Endothelial cell of umbilical vein (primary cell): Measurements from ENCODE around the gene SLC25A22. TPM values are rescaled to one million over a fixed set of nuclear protein-coding genes. Genes with fewer than 3 reads are reported as not detected.

Source experiments
- BruUV-seq: library from RNA; stranded (reverse); fragments of 400-500 nt; replicated peaks from 2 replicates; lab custom pipeline; 2021; lab: Mats Ljungman, UMichigan
- CTCF ChIA-PET: fragments of 300-600, 350-600 bp; sonication (Branson Sonifier 250); formaldehyde crosslinking; loops from one replicate; lab custom pipeline; 2021; ENCODE audit warnings: antibody characterized with exemption, inconsistent platforms; lab: Charles Lee
- POLR2A ChIA-PET: fragments of 300-600, 350-600 bp; sonication (Branson Sonifier 250); formaldehyde crosslinking; loops from one replicate; lab custom pipeline; 2021; ENCODE audit warnings: antibody characterized with exemption, inconsistent platforms; lab: Charles Lee
- DNase-seq: peaks from one replicate; pipeline ENCODE4 v3.0.0-alpha.2; 2011; ENCODE audit warnings: low read depth, low spot score
- FAIRE-seq: peaks from 2 replicates; lab custom pipeline; 2011; peaks lifted over from hg19 to GRCh38; lab: Jason Lieb, UNC
- H2AFZ ChIP-seq: 2 replicates; pipeline ENCODE4 v1.6.0; 2012; ENCODE audit warnings: low read depth, low read length, control low read depth, inconsistent platforms
- H3K27ac ChIP-seq: 2 replicates; pipeline ENCODE4 v1.5.1; 2011; ENCODE audit warnings: low read depth, mild to moderate bottlenecking, control low read depth, low read length, moderate library complexity; ENCODE audit not compliant: insufficient read depth
- H3K27me3 ChIP-seq, 2 experiments: 2 replicates each; pipeline versions ENCODE4 v1.6.0 to v1.6.1; 2011; ENCODE audit warnings: low read length in 2 of 2, mixed read lengths in 1 of 2; ENCODE audit not compliant: control insufficient read depth in 2 of 2, insufficient read depth in 2 of 2
- H3K36me3 ChIP-seq, 2 experiments: 2 replicates in 1 of 2; 3 replicates in 1 of 2; pipeline ENCODE4 v1.5.1; 2011; ENCODE audit warnings: low read length in 2 of 2, mild to moderate bottlenecking in 1 of 2, moderate library complexity in 1 of 2; ENCODE audit not compliant: control insufficient read depth in 2 of 2, insufficient read depth in 2 of 2; ENCODE audit errors: extremely low read depth in 1 of 2
- H3K4me1 ChIP-seq: 3 replicates; pipeline ENCODE4 v1.5.1; 2011; ENCODE audit warnings: mild to moderate bottlenecking, low read length; ENCODE audit not compliant: control insufficient read depth, insufficient read depth; ENCODE audit errors: extremely low read depth
- H3K4me2 ChIP-seq: 2 replicates; pipeline ENCODE4 v1.6.1; 2011; ENCODE audit warnings: low read length, control low read depth, mixed read lengths; ENCODE audit not compliant: insufficient read depth
- H3K4me3 ChIP-seq, 3 experiments: fragments of 200-600 bp in 1 of 3; sonication (generic), shearing (Covaris generic) in 1 of 3; replicated peaks in 1 of 3; 2 replicates each; pipeline ENCODE4 v1.5.1; 2011 to 2016; ENCODE audit warnings: control low read depth in 3 of 3, low read length in 3 of 3, mild to moderate bottlenecking in 2 of 3, inconsistent platforms in 1 of 3, low read depth in 1 of 3, moderate library complexity in 1 of 3; ENCODE audit not compliant: insufficient read depth in 1 of 3
- H3K79me2 ChIP-seq: 2 replicates; pipeline ENCODE4 v1.6.0; 2012; ENCODE audit warnings: low read length, inconsistent platforms; ENCODE audit not compliant: control insufficient read depth, insufficient read depth
- H3K9ac ChIP-seq: replicated peaks from 2 replicates; pipeline ENCODE3; 2011; ENCODE audit warnings: low read length, control low read depth; ENCODE audit not compliant: insufficient read depth; ENCODE audit errors: extremely low read depth
- H3K9me1 ChIP-seq: replicated peaks from 3 replicates; pipeline ENCODE4 v1.6.0; 2011; ENCODE audit warnings: mild to moderate bottlenecking, low read length; ENCODE audit not compliant: control insufficient read depth, insufficient read depth; ENCODE audit errors: extremely low read depth
- H3K9me3 ChIP-seq: replicated peaks from 2 replicates; pipeline ENCODE4 v1.5.1; 2012; ENCODE audit warnings: low read length, inconsistent platforms; ENCODE audit not compliant: control insufficient read depth, insufficient read depth
- H4K20me1 ChIP-seq: replicated peaks from 2 replicates; pipeline ENCODE3; 2011; ENCODE audit warnings: mild to moderate bottlenecking, low read length; ENCODE audit not compliant: control insufficient read depth, insufficient read depth; ENCODE audit errors: extremely low read depth
- EZH2 ChIP-seq: IDR thresholded peaks from 2 replicates; pipeline ENCODE4 v1.6.1; 2012; ENCODE audit warnings: borderline replicate concordance, low read depth, mild to moderate bottlenecking, moderate library complexity, low read length, inconsistent platforms; ENCODE audit not compliant: severe bottlenecking
- FOS ChIP-seq: IDR thresholded peaks from 2 replicates; pipeline ENCODE4 v1.6.1; 2011; ENCODE audit warnings: mild to moderate bottlenecking, low read length, moderate library complexity, borderline replicate concordance; ENCODE audit not compliant: insufficient read depth
- GATA2 ChIP-seq: IDR thresholded peaks from 2 replicates; pipeline ENCODE4 v1.7.0; 2011; ENCODE audit warnings: low read depth, mild to moderate bottlenecking, moderate library complexity, mixed read lengths, low read length; ENCODE audit not compliant: insufficient read length, insufficient read depth
- JUN ChIP-seq: IDR thresholded peaks from 2 replicates; pipeline ENCODE4 v1.6.1; 2011; ENCODE audit warnings: borderline replicate concordance, low read depth; ENCODE audit not compliant: insufficient read length, insufficient read depth
- POLR2A ChIP-seq: IDR thresholded peaks from 2 replicates; pipeline ENCODE4 v1.6.1; 2012; ENCODE audit warnings: low read depth, mild to moderate bottlenecking, control low read depth, low read length
- dilution Hi-C: fragments of 300-500 bp; cut with MboI; formaldehyde crosslinking; loops from one replicate; pipeline ENCODE4 v1.15.0; 2019; ENCODE audit warnings: low sequenced_read_pairs; ENCODE audit not compliant: extremely low pct_ligation_motif_present
- intact Hi-C: fragments of 100-400 bp; cut with micrococcal nuclease; formaldehyde crosslinking; loops from one replicate; pipeline ENCODE4 v1.10.0; 2022
- polyA plus RNA-seq, 4 experiments: library from polyadenylated mRNA; depleted of rRNA in 3 of 4; stranded (reverse) in 3 of 4; unstranded in 1 of 4; fragments of >200 nt; gene quantifications; 2 replicates each; pipeline versions ENCODE4 v1.2.1 to v1.2.3, GENCODE V29; 2011 to 2012; ENCODE audit warnings: missing spikeins in 1 of 4
- total RNA-seq: library from RNA; stranded (reverse); gene quantifications from 2 replicates; pipeline ENCODE4 v1.2.3, GENCODE V29; 2021
- TF ChIP-seq, protein P1 (sequence below), 2 donors: IDR thresholded peaks; 1 replicate in 1 of 2; 2 replicates in 1 of 2; pipeline ENCODE4 v1.5.1; 2011; ENCODE audit warnings: low read length in 2 of 2, mild to moderate bottlenecking in 2 of 2, moderate library complexity in 2 of 2, control low read depth in 1 of 2, inconsistent platforms in 1 of 2, low read depth in 1 of 2; ENCODE audit not compliant: insufficient read depth in 1 of 2; ENCODE audit errors: extremely low read depth in 1 of 2
- TF ChIP-seq, protein P2 (sequence below): IDR thresholded peaks from 2 replicates; pipeline ENCODE4 v1.6.1; 2011; ENCODE audit not compliant: insufficient read depth, insufficient read length

The SLC25A22 gene
- total and polyA plus RNA-seq, 2 donors (not counting 3 experiments of a cell fraction or from before 2014, with no cell fraction given): 24.5 to 24.9 TPM

DNA sequence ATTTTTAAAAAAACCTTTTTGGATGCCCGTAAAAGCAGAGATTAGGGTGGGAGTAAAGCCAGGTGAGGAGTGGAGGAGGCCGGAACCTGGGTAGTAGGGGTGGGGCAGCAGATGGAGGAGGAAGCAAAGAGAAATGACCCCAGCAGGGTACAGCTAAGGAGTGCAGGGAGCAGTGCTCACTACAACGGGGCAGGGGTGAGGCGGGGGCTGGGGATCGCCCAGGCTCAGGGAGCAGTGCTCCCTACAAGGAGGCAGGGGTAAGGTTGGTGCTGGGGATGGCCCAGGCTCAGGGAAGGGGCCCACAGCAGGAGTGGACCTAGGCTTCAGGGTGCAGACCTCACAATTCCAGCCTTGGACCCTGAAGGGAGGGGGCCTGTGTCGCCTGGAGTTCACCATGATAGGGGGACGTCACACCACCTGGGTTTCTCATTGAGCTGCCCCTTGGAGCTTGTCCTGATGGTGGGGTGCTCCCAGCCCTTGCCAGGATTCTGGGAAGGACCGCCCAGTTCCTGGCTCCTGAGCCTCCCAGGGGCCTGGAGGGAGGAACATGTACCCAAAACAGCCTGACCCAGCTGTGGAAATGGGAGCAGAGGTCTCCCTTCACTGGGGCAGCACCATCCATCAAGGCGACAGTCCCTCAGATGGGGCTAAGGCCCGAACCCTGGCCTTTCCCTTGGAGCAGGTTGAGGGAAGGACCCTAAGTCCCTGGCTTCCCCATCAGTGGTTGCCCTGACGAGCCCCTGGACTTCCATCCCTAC is 17.8 kb upstream of the SLC25A22 start:
- Histone ChIP-seq H3K9me1 (no peaks in the 10 kb centered on the region), H2AFZ (no peak overlapping the region), H3K9me3 (no peaks in the 10 kb centered on the region), H4K20me1 (no peaks in the 10 kb centered on the region), H3K9ac (no peak overlapping the region), H3K4me1 (peaks cover 23% of the 10 kb centered on the region), H3K4me3 (no peak overlapping the region), H3K36me3 (peaks cover 5 to 25% of the 10 kb centered on the region in 2 experiments), H3K27me3 (no peaks in the 10 kb centered on the region), H3K4me2 (no peak overlapping the region), H3K79me2 (peaks cover 27% of the 10 kb centered on the region), H3K27ac (no peak overlapping the region)
- intact Hi-C loops: no loop called here
- POLR2A ChIA-PET: no interaction called here
- no TSS peak for BruUV-seq
- TF ChIP-seq JUN (no peak), EZH2 (no peak), GATA2 (no peak), POLR2A (peak; percentile 17), FOS (no peak)
- TF ChIP-seq, protein P1, sequence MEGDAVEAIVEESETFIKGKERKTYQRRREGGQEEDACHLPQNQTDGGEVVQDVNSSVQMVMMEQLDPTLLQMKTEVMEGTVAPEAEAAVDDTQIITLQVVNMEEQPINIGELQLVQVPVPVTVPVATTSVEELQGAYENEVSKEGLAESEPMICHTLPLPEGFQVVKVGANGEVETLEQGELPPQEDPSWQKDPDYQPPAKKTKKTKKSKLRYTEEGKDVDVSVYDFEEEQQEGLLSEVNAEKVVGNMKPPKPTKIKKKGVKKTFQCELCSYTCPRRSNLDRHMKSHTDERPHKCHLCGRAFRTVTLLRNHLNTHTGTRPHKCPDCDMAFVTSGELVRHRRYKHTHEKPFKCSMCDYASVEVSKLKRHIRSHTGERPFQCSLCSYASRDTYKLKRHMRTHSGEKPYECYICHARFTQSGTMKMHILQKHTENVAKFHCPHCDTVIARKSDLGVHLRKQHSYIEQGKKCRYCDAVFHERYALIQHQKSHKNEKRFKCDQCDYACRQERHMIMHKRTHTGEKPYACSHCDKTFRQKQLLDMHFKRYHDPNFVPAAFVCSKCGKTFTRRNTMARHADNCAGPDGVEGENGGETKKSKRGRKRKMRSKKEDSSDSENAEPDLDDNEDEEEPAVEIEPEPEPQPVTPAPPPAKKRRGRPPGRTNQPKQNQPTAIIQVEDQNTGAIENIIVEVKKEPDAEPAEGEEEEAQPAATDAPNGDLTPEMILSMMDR (IDR thresholded peaks at IDR 0.05; ENCODE audit: extremely low read depth in 1 of 2, insufficient read depth in 1 of 2, low read depth in 1 of 2, low read length in 2 of 2): no peak
- TF ChIP-seq, protein P2, sequence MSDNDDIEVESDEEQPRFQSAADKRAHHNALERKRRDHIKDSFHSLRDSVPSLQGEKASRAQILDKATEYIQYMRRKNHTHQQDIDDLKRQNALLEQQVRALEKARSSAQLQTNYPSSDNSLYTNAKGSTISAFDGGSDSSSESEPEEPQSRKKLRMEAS: no peak
- no peak for DNase-seq
- CTCF ChIA-PET: no interaction called here
- no peak for FAIRE-seq
- dilution Hi-C loops: no loop called here
